HCT116 (cell line): ENCODE results near the gene ZBTB3. TPM values are rescaled to one million over a fixed set of nuclear protein-coding genes. Genes with fewer than 3 reads are reported as not detected.

Source experiments
- ATAC-seq: fragments of 200-7000 bp; cut with Tn5 transposase; 2 replicates; pipeline ENCODE4 v1.9.1; 2020; ENCODE audit warnings: mild to moderate bottlenecking, moderate library complexity
- BruUV-seq: library from RNA; stranded (reverse); fragments of 400-500 nt; replicated peaks from 2 replicates; lab custom pipeline; 2021; lab: Mats Ljungman, UMichigan
- CTCF ChIA-PET: fragments of 300-600 bp; sonication (Branson Sonifier 250); formaldehyde crosslinking; loops from one replicate; lab custom pipeline; 2021; ENCODE audit warnings: antibody characterized with exemption; lab: Charles Lee
- POLR2A ChIA-PET: fragments of 300-600, 350-600 bp; sonication (Branson Sonifier 250); formaldehyde crosslinking; loops from one replicate; lab custom pipeline; 2021; ENCODE audit warnings: antibody characterized with exemption; lab: Charles Lee
- RAD21 ChIA-PET, 2 experiments: fragments of 300-600 bp; sonication (Branson Sonifier 250); formaldehyde crosslinking; loops; one replicate each; lab custom pipeline; 2023; ENCODE audit warnings: low total read pairs in 2 of 2; ENCODE audit not compliant: uncharacterized antibody in 2 of 2, unreplicated experiment in 2 of 2, low non-redundant PET in 1 of 2; lab: Charles Lee
- DNase-seq: peaks from one replicate; pipeline ENCODE4 v3.0.0-alpha.2; 2010; ENCODE audit warnings: low read depth, low spot score
- H2AFZ ChIP-seq: fragments of 200-600 bp; shearing (Covaris generic), sonication (generic); 2 replicates; pipeline ENCODE4 v1.6.1; 2017; ENCODE audit warnings: low read depth, mixed run types, mixed read lengths, antibody characterized with exemption, low read length; ENCODE audit not compliant: poor library complexity, severe bottlenecking
- H3K27ac ChIP-seq: 2 replicates; pipeline ENCODE4 v1.5.1; 2012; ENCODE audit warnings: low read depth, low read length
- H3K27me3 ChIP-seq: fragments of 200-600 bp; sonication (generic); 2 replicates; pipeline ENCODE4 v1.6.1; 2016; ENCODE audit warnings: mixed run types, low read length, mixed read lengths; ENCODE audit not compliant: insufficient read depth
- H3K36me3 ChIP-seq, 2 experiments: fragments of 200-500 bp in 1 of 2; fragments of 200-600 bp in 1 of 2; sonication (Bioruptor generic) in 1 of 2; sonication (generic) in 1 of 2; 2 replicates each; pipeline versions ENCODE4 v1.5.1 to v1.6.1; 2014 to 2016; ENCODE audit warnings: low read length in 2 of 2, inconsistent platforms in 1 of 2, mixed read lengths in 1 of 2, mixed run types in 1 of 2; ENCODE audit not compliant: insufficient read depth in 2 of 2, control insufficient read depth in 1 of 2
- H3K4me1 ChIP-seq, 2 experiments: fragments of 200-600 bp in 1 of 2; sonication (generic) in 1 of 2; 2 replicates each; pipeline versions ENCODE4 v1.5.1 to v1.6.1; 2012 to 2017; ENCODE audit warnings: low read length in 2 of 2, inconsistent platforms in 1 of 2, mild to moderate bottlenecking in 1 of 2, mixed read lengths in 1 of 2, mixed run types in 1 of 2, moderate library complexity in 1 of 2; ENCODE audit not compliant: insufficient read depth in 2 of 2, control insufficient read depth in 1 of 2
- H3K4me2 ChIP-seq: fragments of 200-600 bp; sonication (generic); 2 replicates; pipeline ENCODE4 v1.6.1; 2017; ENCODE audit warnings: mixed run types, low read length, mixed read lengths
- H3K4me3 ChIP-seq, 2 experiments: fragments of 200-600 bp in 1 of 2; sonication (generic) in 1 of 2; replicated peaks in 1 of 2; 2 replicates each; pipeline ENCODE4 v1.5.1; 2011 to 2016; ENCODE audit warnings: low read length in 2 of 2, control low read depth in 1 of 2, low read depth in 1 of 2, mild to moderate bottlenecking in 1 of 2, mixed read lengths in 1 of 2, mixed run types in 1 of 2
- H3K79me2 ChIP-seq: fragments of 200-600 bp; sonication (generic); 2 replicates; pipeline ENCODE4 v1.6.1; 2017; ENCODE audit warnings: mild to moderate bottlenecking, mixed run types, low read length, moderate library complexity, mixed read lengths; ENCODE audit not compliant: insufficient read depth
- H3K9ac ChIP-seq: fragments of 200-600 bp; sonication (generic); 2 replicates; pipeline ENCODE4 v1.6.1; 2016; ENCODE audit warnings: low read length, mixed read lengths
- H3K9me2 ChIP-seq: fragments of 200-600 bp; sonication (generic), shearing (Covaris generic); 2 replicates; pipeline ENCODE4 v1.6.1; 2017; ENCODE audit warnings: mixed run types, mild to moderate bottlenecking, moderate library complexity; ENCODE audit not compliant: insufficient read depth
- H3K9me3 ChIP-seq, 2 experiments: fragments of 200-500 bp in 1 of 2; fragments of 200-600 bp in 1 of 2; sonication (Bioruptor generic) in 1 of 2; sonication (generic) in 1 of 2; 2 replicates each; pipeline ENCODE4 v1.6.1; 2014 to 2017; ENCODE audit warnings: low read length in 2 of 2, mixed read lengths in 2 of 2, inconsistent platforms in 1 of 2, low read depth in 1 of 2, mild to moderate bottlenecking in 1 of 2, mixed run types in 1 of 2, moderate library complexity in 1 of 2; ENCODE audit not compliant: control insufficient read depth in 1 of 2, insufficient read depth in 1 of 2
- H4K20me1 ChIP-seq: fragments of 200-600 bp; sonication (generic), shearing (Covaris generic); 2 replicates; pipeline ENCODE4 v1.6.1; 2017; ENCODE audit warnings: mixed run types, mild to moderate bottlenecking, moderate library complexity; ENCODE audit not compliant: insufficient read depth
- CBX3 ChIP-seq: IDR thresholded peaks from 2 replicates; pipeline ENCODE4 v1.6.1; 2012; ENCODE audit warnings: low read depth
- CEBPB ChIP-seq: IDR thresholded peaks from 2 replicates; pipeline ENCODE4 v1.6.1; 2012; ENCODE audit warnings: low read depth
- EGR1 ChIP-seq: IDR thresholded peaks from 2 replicates; pipeline ENCODE4 v1.6.1; 2012; ENCODE audit warnings: low read depth
- ELF1 ChIP-seq: IDR thresholded peaks from 2 replicates; pipeline ENCODE4 v1.6.1; 2012; ENCODE audit warnings: low read depth, borderline replicate concordance
- EZH2 ChIP-seq: fragments of 200-600 bp; sonication (generic); IDR thresholded peaks from 2 replicates; pipeline ENCODE4 v1.6.1; 2017; ENCODE audit warnings: antibody characterized with exemption, mixed run types
- EZH2phosphoT487 ChIP-seq: fragments of 200-600 bp; IDR thresholded peaks from 2 replicates; pipeline ENCODE4 v1.6.1; 2018; ENCODE audit warnings: antibody characterized with exemption, borderline replicate concordance
- FOSL1 ChIP-seq: IDR thresholded peaks from 2 replicates; pipeline ENCODE4 v1.6.1; 2012; ENCODE audit warnings: low read depth
- JUND ChIP-seq: IDR thresholded peaks from 2 replicates; pipeline ENCODE4 v1.6.1; 2012
- POLR2A ChIP-seq: IDR thresholded peaks from 2 replicates; pipeline ENCODE4 v1.7.0; 2011; ENCODE audit warnings: borderline replicate concordance; ENCODE audit not compliant: insufficient read depth, insufficient read length; ENCODE audit errors: extremely low read depth
- SIN3A ChIP-seq: IDR thresholded peaks from 2 replicates; pipeline ENCODE4 v1.6.1; 2012; ENCODE audit warnings: low read depth
- SP1 ChIP-seq: IDR thresholded peaks from 2 replicates; pipeline ENCODE4 v1.6.1; 2012; ENCODE audit warnings: low read depth
- SRF ChIP-seq: IDR thresholded peaks from 2 replicates; pipeline ENCODE4 v1.6.1; 2012; ENCODE audit warnings: low read depth
- TCF7L2 ChIP-seq: IDR thresholded peaks from 2 replicates; pipeline ENCODE4 v1.7.0; 2011; ENCODE audit warnings: borderline replicate concordance, inconsistent platforms; ENCODE audit not compliant: insufficient read depth, insufficient read length; ENCODE audit errors: extremely low read depth
- YY1 ChIP-seq: IDR thresholded peaks from 2 replicates; pipeline ENCODE4 v1.6.1; 2011; ENCODE audit warnings: low read length, low read depth, moderate library complexity, mild to moderate bottlenecking; ENCODE audit not compliant: insufficient replicate concordance; ENCODE audit errors: extremely low read depth
- ZNF274 ChIP-seq: fragments of 200-500 bp; sonication (Bioruptor generic); IDR thresholded peaks from 2 replicates; pipeline ENCODE4 v1.6.1; 2014; ENCODE audit warnings: mild to moderate bottlenecking, low read depth, low read length, inconsistent platforms
- intact Hi-C: fragments of 100-400 bp; cut with micrococcal nuclease; formaldehyde crosslinking; loops from 2 replicates; pipeline ENCODE4 v1.10.0; 2022
- total RNA-seq: library from RNA; stranded (reverse); gene quantifications from one replicate; pipeline ENCODE4 v1.2.1, GENCODE V29; 2021; ENCODE audit not compliant: unreplicated experiment
- TF ChIP-seq, protein P1 (sequence below): IDR thresholded peaks from 2 replicates; pipeline ENCODE4 v1.6.1; 2011; ENCODE audit warnings: mild to moderate bottlenecking, low read length, moderate library complexity; ENCODE audit not compliant: insufficient replicate concordance; ENCODE audit errors: extremely low read depth
- TF ChIP-seq, protein P2 (sequence below), 3 experiments: fragments of 200-600 bp in 1 of 3; sonication (generic) in 1 of 3; IDR thresholded peaks in 2 of 3; conservative IDR thresholded peaks in 1 of 3; 2 replicates each; pipeline ENCODE4 v1.5.1; 2012 to 2017; ENCODE audit warnings: low read depth in 2 of 3, low read length in 2 of 3, antibody characterized with exemption in 1 of 3, borderline replicate concordance in 1 of 3, control low read depth in 1 of 3, mild to moderate bottlenecking in 1 of 3, mixed read lengths in 1 of 3, mixed run types in 1 of 3, moderate library complexity in 1 of 3; ENCODE audit not compliant: insufficient read depth in 1 of 3
- TF ChIP-seq, protein P3 (sequence below): IDR thresholded peaks from 2 replicates; pipeline ENCODE4 v1.6.1; 2012
- TF ChIP-seq, protein P4 (sequence below): IDR thresholded peaks from 2 replicates; pipeline ENCODE4 v1.6.1; 2012

The ZBTB3 gene
- total RNA-seq, 1 experiment from 2014 or later = 11.3 TPM

DNA sequence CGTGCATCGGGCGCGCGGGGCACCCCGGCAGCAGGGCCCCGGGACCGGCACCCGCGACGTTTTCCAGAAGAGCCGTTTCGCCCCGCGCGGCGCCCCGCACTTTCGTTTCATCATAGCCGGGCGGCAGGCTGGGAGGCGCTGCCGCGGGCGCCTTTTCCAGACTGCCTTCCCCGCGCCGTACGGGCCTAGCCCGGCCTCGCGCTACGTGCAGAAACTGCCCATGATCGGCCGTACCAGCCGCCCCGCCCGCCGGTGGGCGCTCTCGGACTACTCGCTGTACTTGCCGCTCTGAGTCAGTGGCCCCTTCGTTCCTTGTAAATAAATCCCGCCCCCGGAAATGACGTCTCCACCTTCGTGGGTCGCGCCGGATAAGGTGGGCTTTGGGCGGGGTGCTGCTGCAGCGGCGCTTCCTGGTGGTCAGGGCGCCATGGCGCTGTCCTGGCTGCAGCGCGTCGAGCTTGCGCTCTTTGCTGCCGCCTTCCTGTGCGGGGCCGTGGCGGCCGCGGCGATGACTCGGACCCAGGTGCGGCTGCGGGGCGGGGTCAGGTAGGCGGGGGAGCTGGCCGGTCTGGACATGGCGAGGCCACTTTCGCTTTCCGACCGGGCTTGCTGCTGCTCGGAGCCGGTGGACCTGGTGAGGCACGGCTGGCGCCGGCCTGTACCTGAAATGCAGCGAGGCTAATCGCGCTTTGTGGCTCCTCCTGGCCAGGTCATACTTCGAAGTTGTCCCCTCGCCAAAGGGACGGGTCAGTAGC lies 33.2 kb upstream of the ZBTB3 start, which contains the start of gene TMEM179B:
Gene TMEM179B (plus strand): TSS at position 398 of the 755 bp plus-strand sequence. CDS start 30 bp downstream, at position 428.
- RAD21 ChIA-PET = interaction anchor here in 1 of 2 experiments (0.6 to 1.0 kb wide), 2 partner anchors 33 to 106 kb away, joined by 3 to 4 read pairs; partner anchors contain the start of gene ZBTB3
- TF ChIP-seq SP1 (no peak), CBX3 (no peak), SIN3A (no peak), YY1 (peak; percentile 93), FOSL1 (no peak), ELF1 (no peak), EZH2 (no peak), CEBPB (no peak), SRF (no peak), JUND (no peak), TCF7L2 (peak; percentile 27), ZNF274 (no peak), EGR1 (no peak), EZH2phosphoT487 (no peak), POLR2A (peak; percentile 90)
- TF ChIP-seq, protein P1, sequence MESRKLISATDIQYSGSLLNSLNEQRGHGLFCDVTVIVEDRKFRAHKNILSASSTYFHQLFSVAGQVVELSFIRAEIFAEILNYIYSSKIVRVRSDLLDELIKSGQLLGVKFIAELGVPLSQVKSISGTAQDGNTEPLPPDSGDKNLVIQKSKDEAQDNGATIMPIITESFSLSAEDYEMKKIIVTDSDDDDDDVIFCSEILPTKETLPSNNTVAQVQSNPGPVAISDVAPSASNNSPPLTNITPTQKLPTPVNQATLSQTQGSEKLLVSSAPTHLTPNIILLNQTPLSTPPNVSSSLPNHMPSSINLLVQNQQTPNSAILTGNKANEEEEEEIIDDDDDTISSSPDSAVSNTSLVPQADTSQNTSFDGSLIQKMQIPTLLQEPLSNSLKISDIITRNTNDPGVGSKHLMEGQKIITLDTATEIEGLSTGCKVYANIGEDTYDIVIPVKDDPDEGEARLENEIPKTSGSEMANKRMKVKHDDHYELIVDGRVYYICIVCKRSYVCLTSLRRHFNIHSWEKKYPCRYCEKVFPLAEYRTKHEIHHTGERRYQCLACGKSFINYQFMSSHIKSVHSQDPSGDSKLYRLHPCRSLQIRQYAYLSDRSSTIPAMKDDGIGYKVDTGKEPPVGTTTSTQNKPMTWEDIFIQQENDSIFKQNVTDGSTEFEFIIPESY = peak; percentile 58
- TF ChIP-seq, protein P2, sequence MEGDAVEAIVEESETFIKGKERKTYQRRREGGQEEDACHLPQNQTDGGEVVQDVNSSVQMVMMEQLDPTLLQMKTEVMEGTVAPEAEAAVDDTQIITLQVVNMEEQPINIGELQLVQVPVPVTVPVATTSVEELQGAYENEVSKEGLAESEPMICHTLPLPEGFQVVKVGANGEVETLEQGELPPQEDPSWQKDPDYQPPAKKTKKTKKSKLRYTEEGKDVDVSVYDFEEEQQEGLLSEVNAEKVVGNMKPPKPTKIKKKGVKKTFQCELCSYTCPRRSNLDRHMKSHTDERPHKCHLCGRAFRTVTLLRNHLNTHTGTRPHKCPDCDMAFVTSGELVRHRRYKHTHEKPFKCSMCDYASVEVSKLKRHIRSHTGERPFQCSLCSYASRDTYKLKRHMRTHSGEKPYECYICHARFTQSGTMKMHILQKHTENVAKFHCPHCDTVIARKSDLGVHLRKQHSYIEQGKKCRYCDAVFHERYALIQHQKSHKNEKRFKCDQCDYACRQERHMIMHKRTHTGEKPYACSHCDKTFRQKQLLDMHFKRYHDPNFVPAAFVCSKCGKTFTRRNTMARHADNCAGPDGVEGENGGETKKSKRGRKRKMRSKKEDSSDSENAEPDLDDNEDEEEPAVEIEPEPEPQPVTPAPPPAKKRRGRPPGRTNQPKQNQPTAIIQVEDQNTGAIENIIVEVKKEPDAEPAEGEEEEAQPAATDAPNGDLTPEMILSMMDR (IDR thresholded peaks at IDR 0.05 in 2 of 3, conservative IDR thresholded peaks at IDR 0.05 in 1 of 3; ENCODE audit: borderline replicate concordance in 1 of 3, insufficient read depth in 1 of 3, low read depth in 2 of 3, low read length in 2 of 3) = peak in 2 of 3 experiments; percentile 41 to 73; a peak in 4 of 6 replicates
- TF ChIP-seq, protein P3, sequence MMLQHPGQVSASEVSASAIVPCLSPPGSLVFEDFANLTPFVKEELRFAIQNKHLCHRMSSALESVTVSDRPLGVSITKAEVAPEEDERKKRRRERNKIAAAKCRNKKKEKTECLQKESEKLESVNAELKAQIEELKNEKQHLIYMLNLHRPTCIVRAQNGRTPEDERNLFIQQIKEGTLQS = no peak
- TF ChIP-seq, protein P4, sequence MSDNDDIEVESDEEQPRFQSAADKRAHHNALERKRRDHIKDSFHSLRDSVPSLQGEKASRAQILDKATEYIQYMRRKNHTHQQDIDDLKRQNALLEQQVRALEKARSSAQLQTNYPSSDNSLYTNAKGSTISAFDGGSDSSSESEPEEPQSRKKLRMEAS = no peak

More for the DNA sequence above, 33.2 kb upstream of the ZBTB3 start, which contains the start of gene TMEM179B:
- peak within 1 kb of the TSS; percentile 62 to 80 for H3K4me3 ChIP-seq
- intact Hi-C loops = loop anchor here (2.0 to 5.0 kb wide), 3 partner anchors 54 to 115 kb away; partner anchors contain the start of genes LBHD1, SLC3A2 and UQCC3
- H3K4me2 ChIP-seq = peak within 1 kb of the TSS; percentile 91
- H3K4me1 ChIP-seq = peaks cover 18 to 41% of the 10 kb centered on the region in 2 experiments; a peak in 3 of 4 replicates
- H3K9me3 ChIP-seq = no peaks in the 10 kb centered on the region
- H4K20me1 ChIP-seq = no peaks in the 10 kb centered on the region
- H3K79me2 ChIP-seq = peaks cover 51% of the 10 kb centered on the region
- no peaks in the 10 kb centered on the region for H3K9me2 ChIP-seq
- peaks cover 0 to 20% of the 10 kb centered on the region in 2 experiments; a peak in 1 of 4 replicates for H3K36me3 ChIP-seq
- DNase-seq (peak; percentile 98), ATAC-seq (peak; percentile 71)
- peak within 1 kb of the TSS; percentile 96 for H3K27ac ChIP-seq
- peak within 1 kb of the TSS; percentile 86 for H3K9ac ChIP-seq
- CTCF ChIA-PET = interaction anchor here (0.8 to 2.5 kb wide), 26 partner anchors 10 to 392 kb away, joined by 3 to 27 read pairs (median 4); partner anchors contain the start of genes C11orf98, CSKMT, HNRNPUL2 and POLR2G
- H3K27me3 ChIP-seq = no peaks in the 10 kb centered on the region
- POLR2A ChIA-PET = interaction anchor here (0.6 to 6.1 kb wide), 9 partner anchors 16 to 69 kb away, joined by 3 to 82 read pairs (median 7); partner anchors contain the start of genes NXF1, TAF6L, WDR74 and ZBTB3
- H2AFZ ChIP-seq = no peak within 1 kb of the TSS
- no TSS peak for BruUV-seq
